ENCODE data around the gene SCN10A. TPM values are rescaled to one million over a fixed set of nuclear protein-coding genes. Genes with fewer than 3 reads are reported as not detected.
A peak's percentile ranks its signal among the peaks of the same experiment; 100 is the strongest.

Gene SCN10A
- total RNA-seq, 1 donor from 2014 or later = not detected

DNA sequence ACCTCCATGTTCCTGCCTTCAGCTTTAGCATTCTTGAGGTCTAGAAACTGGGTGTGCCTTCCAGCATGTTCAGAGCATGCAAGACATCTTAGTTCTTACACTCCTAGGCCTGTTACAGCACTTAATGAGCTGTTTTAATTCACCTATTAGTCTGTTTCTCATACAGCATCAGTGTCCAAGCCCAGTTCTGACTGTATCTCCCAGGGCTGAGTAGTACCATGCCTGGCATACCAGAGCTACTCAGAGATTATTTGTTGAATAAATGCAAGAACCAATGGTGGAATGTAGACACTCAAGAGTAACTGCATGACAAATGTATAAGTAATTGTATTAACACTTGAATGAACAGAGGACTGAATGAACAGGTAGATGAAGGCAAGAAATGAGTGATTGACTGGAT is 104.7 kb downstream of the SCN10A start:
- TF ChIP-seq, protein P1, sequence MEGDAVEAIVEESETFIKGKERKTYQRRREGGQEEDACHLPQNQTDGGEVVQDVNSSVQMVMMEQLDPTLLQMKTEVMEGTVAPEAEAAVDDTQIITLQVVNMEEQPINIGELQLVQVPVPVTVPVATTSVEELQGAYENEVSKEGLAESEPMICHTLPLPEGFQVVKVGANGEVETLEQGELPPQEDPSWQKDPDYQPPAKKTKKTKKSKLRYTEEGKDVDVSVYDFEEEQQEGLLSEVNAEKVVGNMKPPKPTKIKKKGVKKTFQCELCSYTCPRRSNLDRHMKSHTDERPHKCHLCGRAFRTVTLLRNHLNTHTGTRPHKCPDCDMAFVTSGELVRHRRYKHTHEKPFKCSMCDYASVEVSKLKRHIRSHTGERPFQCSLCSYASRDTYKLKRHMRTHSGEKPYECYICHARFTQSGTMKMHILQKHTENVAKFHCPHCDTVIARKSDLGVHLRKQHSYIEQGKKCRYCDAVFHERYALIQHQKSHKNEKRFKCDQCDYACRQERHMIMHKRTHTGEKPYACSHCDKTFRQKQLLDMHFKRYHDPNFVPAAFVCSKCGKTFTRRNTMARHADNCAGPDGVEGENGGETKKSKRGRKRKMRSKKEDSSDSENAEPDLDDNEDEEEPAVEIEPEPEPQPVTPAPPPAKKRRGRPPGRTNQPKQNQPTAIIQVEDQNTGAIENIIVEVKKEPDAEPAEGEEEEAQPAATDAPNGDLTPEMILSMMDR (IDR thresholded peaks at IDR 0.05; ENCODE audit: unreplicated experiment) = no peak
- DNase-seq (ENCODE audit: low spot score, unreplicated experiment) = no peak
- Mint-ChIP-seq H3K27ac (no peak overlapping the region), H3K4me1 (ENCODE audit: low read depth) (no peaks in the 10 kb centered on the region), H3K4me3 (ENCODE audit: low read depth) (no peak overlapping the region), H3K9me3 (ENCODE audit: low read depth) (no peaks in the 10 kb centered on the region), H3K27me3 (peaks cover 37% of the 10 kb centered on the region), H3K36me3 (ENCODE audit: insufficient read depth) (no peaks in the 10 kb centered on the region)

DNA sequence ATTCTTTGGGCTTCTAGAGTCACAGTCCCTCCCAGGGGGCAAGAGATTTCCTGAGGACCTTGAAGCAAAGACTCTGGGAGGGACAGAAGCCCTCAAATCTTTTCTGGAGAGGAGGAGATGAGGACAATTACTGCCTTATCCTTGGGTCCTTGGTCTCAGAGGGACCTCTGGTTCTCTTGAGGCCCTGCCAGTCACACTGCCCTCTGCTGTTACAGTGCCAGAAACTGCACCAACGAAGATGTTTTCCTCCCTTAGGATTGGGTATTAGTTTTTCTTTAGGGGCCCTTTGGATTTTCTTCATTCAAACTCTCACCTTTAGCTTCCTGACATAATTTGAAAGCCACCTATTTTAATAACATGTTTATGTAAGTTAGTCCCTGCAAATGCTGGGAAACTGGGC is 108.3 kb downstream of the SCN10A start:
- no peak overlapping the region for H3K4me3 Mint-ChIP-seq (ENCODE audit: low read depth)
- H3K9me3 Mint-ChIP-seq (ENCODE audit: low read depth) = no peaks in the 10 kb centered on the region
- H3K27me3 Mint-ChIP-seq = peaks cover 28% of the 10 kb centered on the region
- no peak overlapping the region for H3K27ac Mint-ChIP-seq
- TF ChIP-seq, protein P1 (IDR thresholded peaks at IDR 0.05; ENCODE audit: unreplicated experiment) = peak; percentile 54
- no peak for DNase-seq (ENCODE audit: low spot score, unreplicated experiment)
- no peaks in the 10 kb centered on the region for H3K4me1 Mint-ChIP-seq (ENCODE audit: low read depth)
- no peaks in the 10 kb centered on the region for H3K36me3 Mint-ChIP-seq (ENCODE audit: insufficient read depth)

DNA sequence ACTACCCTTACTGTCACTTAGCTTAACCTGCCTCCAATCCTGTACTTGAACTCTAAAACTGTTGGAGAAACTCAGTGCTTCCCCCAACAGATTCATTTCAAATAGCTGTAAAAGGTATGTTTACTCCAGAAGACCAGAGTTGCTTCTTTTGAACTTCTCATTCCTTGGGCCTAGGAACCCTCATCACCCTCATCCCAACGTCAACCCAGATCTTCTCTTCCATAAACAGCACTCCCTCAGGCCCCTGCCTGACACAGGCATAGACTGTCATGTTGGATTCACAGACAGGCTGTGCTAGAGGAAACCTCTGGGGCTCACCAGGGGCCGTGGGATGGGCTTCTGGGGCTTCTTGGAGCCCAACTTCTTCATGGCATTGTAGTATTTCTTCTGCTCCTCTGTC is 109.1 kb downstream of the SCN10A start:
- DNase-seq (ENCODE audit: low spot score, unreplicated experiment) = no peak
- TF ChIP-seq, protein P1 (IDR thresholded peaks at IDR 0.05; ENCODE audit: unreplicated experiment) = no peak
- Mint-ChIP-seq H3K4me1 (ENCODE audit: low read depth) (no peaks in the 10 kb centered on the region), H3K27ac (no peak overlapping the region), H3K27me3 (peaks cover 28% of the 10 kb centered on the region), H3K4me3 (ENCODE audit: low read depth) (no peak overlapping the region), H3K9me3 (ENCODE audit: low read depth) (no peaks in the 10 kb centered on the region), H3K36me3 (ENCODE audit: insufficient read depth) (no peaks in the 10 kb centered on the region)

DNA sequence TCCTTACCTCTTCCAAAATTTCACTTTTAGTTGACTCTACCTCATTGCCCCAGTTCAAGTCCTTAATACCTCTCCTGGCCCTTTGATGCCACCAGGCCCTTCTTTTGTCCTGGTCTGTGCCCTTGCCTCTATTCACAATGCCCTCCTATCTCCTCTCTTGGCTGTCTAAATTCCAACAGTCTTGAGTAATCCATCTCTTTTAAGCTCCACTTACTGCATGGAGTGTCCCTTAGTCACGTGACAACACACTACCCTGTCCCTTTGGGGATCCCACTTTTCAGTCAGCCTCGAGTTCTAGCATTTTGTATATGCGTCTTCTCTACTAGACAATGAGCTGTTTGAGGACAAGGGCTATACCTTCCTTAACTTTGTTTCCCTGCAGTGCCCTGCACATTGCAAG is 113.8 kb downstream of the SCN10A start:
- no peak for DNase-seq (ENCODE audit: low spot score, unreplicated experiment)
- no peak overlapping the region for H3K27ac Mint-ChIP-seq
- H3K4me1 Mint-ChIP-seq (ENCODE audit: low read depth) = no peaks in the 10 kb centered on the region
- H3K36me3 Mint-ChIP-seq (ENCODE audit: insufficient read depth) = no peaks in the 10 kb centered on the region
- TF ChIP-seq, protein P1 (IDR thresholded peaks at IDR 0.05; ENCODE audit: unreplicated experiment) = no peak
- H3K27me3 Mint-ChIP-seq = peaks cover 9% of the 10 kb centered on the region
- no peak overlapping the region for H3K4me3 Mint-ChIP-seq (ENCODE audit: low read depth)
- H3K9me3 Mint-ChIP-seq (ENCODE audit: low read depth) = no peaks in the 10 kb centered on the region

DNA sequence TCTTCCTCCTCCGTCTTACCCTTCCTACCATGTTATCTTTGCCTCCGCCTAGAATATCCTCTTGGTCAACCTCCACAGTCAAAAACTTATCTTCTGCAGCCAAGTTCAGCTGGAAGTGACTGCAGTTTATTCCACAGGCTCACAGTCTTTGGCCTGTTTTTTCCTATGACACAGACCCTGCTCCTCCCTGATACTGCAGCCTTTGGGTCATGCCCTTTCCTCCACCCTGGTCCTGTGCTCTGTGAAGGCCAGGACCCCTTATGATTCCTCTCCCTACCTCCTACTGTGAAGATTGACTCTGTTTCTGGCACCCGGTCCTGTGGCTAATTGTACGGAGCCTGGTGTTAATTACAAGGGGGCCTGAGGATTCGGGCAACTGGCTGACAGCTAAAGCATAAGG is 117.3 kb downstream of the SCN10A start:
- Mint-ChIP-seq H3K27ac (no peak overlapping the region), H3K4me3 (ENCODE audit: low read depth) (no peak overlapping the region), H3K27me3 (peaks cover 8% of the 10 kb centered on the region), H3K9me3 (ENCODE audit: low read depth) (no peaks in the 10 kb centered on the region), H3K36me3 (ENCODE audit: insufficient read depth) (no peaks in the 10 kb centered on the region), H3K4me1 (ENCODE audit: low read depth) (no peaks in the 10 kb centered on the region)
- TF ChIP-seq, protein P1 (IDR thresholded peaks at IDR 0.05; ENCODE audit: unreplicated experiment) = no peak
- DNase-seq (ENCODE audit: low spot score, unreplicated experiment) = no peak

Measured in progenitor cell of endocrine pancreas (in vitro differentiated cells).